Inflammatory macrophage treated with lipopolysaccharide for 1 hour (primary cell): ENCODE measurements around the gene CPN1.
"Not testable (repeated sequence)": the region's sequence is repeated elsewhere in the genome, so short reads cannot be mapped to it uniquely, and the experiment has no call there.

ENCODE experiments used
- DNase-seq, 2 donors: peaks; one replicate each; pipeline ENCODE4 v3.0.0-alpha.2; 2020 to 2022

CPN1 gene

GRCh38 chr10:100081075-100082001, at the start of gene CPN1:
Gene CPN1, minus strand, starts transcription at chr10:100081869. Its CDS starts 244 bp downstream, at chr10:100081625.
- DNase-seq: no peak

GRCh38 chr10:100130831-100131230, 49.2 kb upstream of the CPN1 start:
- DNase-seq: no peak

- no peak for DNase-seq
Measured at GRCh38 chr10:100129424-100129823, 47.8 kb upstream of the CPN1 start.

GRCh38 chr10:100128951-100129350, 47.3 kb upstream of the CPN1 start:
- no peak for DNase-seq

- DNase-seq: not testable (repeated sequence)
Measured at GRCh38 chr10:100125335-100125734, 43.7 kb upstream of the CPN1 start.

- no peak for DNase-seq
Measured at GRCh38 chr10:100124097-100124496, 42.4 kb upstream of the CPN1 start.

- DNase-seq: no peak
Measured at GRCh38 chr10:100122780-100123179, 41.1 kb upstream of the CPN1 start.

GRCh38 chr10:100120550-100120949, 38.9 kb upstream of the CPN1 start:
- DNase-seq: no peak

- no peak for DNase-seq
Measured at GRCh38 chr10:100119726-100120125, 38.1 kb upstream of the CPN1 start.

GRCh38 chr10:100114976-100115770, 33.5 kb upstream of the CPN1 start:
- DNase-seq: no peak

- no peak for DNase-seq
Measured at GRCh38 chr10:100114460-100114859, 32.8 kb upstream of the CPN1 start.

- no peak for DNase-seq
Measured at GRCh38 chr10:100109670-100110069, 28.0 kb upstream of the CPN1 start.

GRCh38 chr10:100106865-100107264, 25.2 kb upstream of the CPN1 start:
- no peak for DNase-seq

GRCh38 chr10:100104300-100104699, 22.6 kb upstream of the CPN1 start:
- no peak for DNase-seq

GRCh38 chr10:100103581-100103980, 21.9 kb upstream of the CPN1 start:
- no peak for DNase-seq

- DNase-seq: no peak
Measured at GRCh38 chr10:100101192-100102076, 19.8 kb upstream of the CPN1 start.

GRCh38 chr10:100100651-100101184, 19.0 kb upstream of the CPN1 start:
- no peak for DNase-seq

GRCh38 chr10:100089241-100089640, 7.6 kb upstream of the CPN1 start:
- no peak for DNase-seq

GRCh38 chr10:100086708-100087107, 5.0 kb upstream of the CPN1 start:
- not testable (repeated sequence) for DNase-seq

GRCh38 chr10:100085596-100085995, 3.9 kb upstream of the CPN1 start:
- DNase-seq: no peak

GRCh38 chr10:100083623-100084022, 2.0 kb upstream of the CPN1 start:
- no peak for DNase-seq

GRCh38 chr10:100082276-100082675, 607 bp upstream of the CPN1 start:
- DNase-seq: not testable (repeated sequence)
